Panc1 (cell line): ENCODE measurements around the gene EIF2B5.

ENCODE experiments used
- POLR2AphosphoS5 ChIP-seq: IDR thresholded peaks from 2 replicates; pipeline ENCODE4 v1.6.1; 2012; ENCODE audit warnings: mild to moderate bottlenecking, low read depth, low read length, moderate library complexity
- TF ChIP-seq, protein P1 (sequence below): fragments of 450-650 bp; IDR thresholded peaks from 2 replicates; pipeline ENCODE4 v1.5.1; 2017; ENCODE audit warnings: mild to moderate bottlenecking

DNA sequence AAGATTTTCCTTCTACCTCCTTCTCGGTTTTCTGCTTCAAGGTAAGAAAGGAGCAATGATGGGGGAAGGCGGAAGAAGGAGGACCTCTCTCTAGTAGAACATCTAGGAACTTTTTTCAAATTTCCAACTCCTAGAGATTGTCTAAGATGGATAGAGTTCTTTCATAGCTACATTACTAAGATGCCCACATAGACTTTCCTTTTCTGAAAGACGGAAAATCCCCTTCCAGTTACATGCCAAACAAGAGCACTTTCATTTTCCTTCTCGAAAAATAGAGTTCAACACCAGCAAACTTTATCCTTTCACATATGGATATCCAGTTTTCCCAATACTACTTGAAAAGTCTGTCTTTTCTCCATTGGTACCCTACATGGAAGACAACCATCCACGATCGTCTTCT is 37.6 kb upstream of the EIF2B5 start:
- TF ChIP-seq, protein P1, sequence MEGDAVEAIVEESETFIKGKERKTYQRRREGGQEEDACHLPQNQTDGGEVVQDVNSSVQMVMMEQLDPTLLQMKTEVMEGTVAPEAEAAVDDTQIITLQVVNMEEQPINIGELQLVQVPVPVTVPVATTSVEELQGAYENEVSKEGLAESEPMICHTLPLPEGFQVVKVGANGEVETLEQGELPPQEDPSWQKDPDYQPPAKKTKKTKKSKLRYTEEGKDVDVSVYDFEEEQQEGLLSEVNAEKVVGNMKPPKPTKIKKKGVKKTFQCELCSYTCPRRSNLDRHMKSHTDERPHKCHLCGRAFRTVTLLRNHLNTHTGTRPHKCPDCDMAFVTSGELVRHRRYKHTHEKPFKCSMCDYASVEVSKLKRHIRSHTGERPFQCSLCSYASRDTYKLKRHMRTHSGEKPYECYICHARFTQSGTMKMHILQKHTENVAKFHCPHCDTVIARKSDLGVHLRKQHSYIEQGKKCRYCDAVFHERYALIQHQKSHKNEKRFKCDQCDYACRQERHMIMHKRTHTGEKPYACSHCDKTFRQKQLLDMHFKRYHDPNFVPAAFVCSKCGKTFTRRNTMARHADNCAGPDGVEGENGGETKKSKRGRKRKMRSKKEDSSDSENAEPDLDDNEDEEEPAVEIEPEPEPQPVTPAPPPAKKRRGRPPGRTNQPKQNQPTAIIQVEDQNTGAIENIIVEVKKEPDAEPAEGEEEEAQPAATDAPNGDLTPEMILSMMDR, result no peak
- no peak for TF ChIP-seq POLR2AphosphoS5
